SK-N-MC (cell line): Measurements from ENCODE around the gene CABP2.

Source experiments
- EZH2 ChIP-seq: fragments of 200-600 bp; sonication (generic); IDR thresholded peaks from one replicate; pipeline ENCODE4 v1.6.1; 2017; ENCODE audit warnings: antibody characterized with exemption
- POLR2AphosphoS5 ChIP-seq: IDR thresholded peaks from 2 replicates; pipeline ENCODE4 v1.6.1; 2012; ENCODE audit warnings: mild to moderate bottlenecking, low read depth, low read length, borderline replicate concordance

- no peak for TF ChIP-seq EZH2
- TF ChIP-seq POLR2AphosphoS5: no peak
These were observed 17.4 kb downstream of the CABP2 start for GRCh38 chr11:67505605-67506396.
